ENCODE data around the gene CRLF1. TPM values are rescaled to one million over a fixed set of nuclear protein-coding genes. Genes with fewer than 3 reads are reported as not detected.

Gene CRLF1
- total RNA-seq, 1 donor from 2014 or later, result not detected

GRCh38 chr19:18644196-18645034 lies 37.8 kb upstream of the CRLF1 start:
- H3K27me3 Mint-ChIP-seq, result no peaks in the 10 kb centered on the region
- intact Hi-C loops (cut with micrococcal nuclease), result no loop called here
- no peak overlapping the region for H3K27ac Mint-ChIP-seq
- peaks cover 2% of the 10 kb centered on the region for H3K36me3 Mint-ChIP-seq (ENCODE audit: low read depth)
- TF ChIP-seq CTCF (IDR thresholded peaks at IDR 0.05), result no peak
- no peak for DNase-seq
- H3K4me3 Mint-ChIP-seq, result no peak overlapping the region
- ChIA-PET CTCF (interaction anchor here (1.1 to 1.2 kb wide), 2 partner anchors 50 to 203 kb away, joined by 3 read pairs; no protein-coding TSS in a partner anchor), POLR2A (interaction anchor here (0.6 kb wide), 2 partner anchors 55 to 185 kb away, joined by 3 to 4 read pairs; no protein-coding TSS in a partner anchor)
- H3K9me3 Mint-ChIP-seq, result no peaks in the 10 kb centered on the region
- H3K4me1 Mint-ChIP-seq, result peaks cover 27% of the 10 kb centered on the region
- peak; percentile 74 for ATAC-seq (ENCODE audit: low read depth)

DNA sequence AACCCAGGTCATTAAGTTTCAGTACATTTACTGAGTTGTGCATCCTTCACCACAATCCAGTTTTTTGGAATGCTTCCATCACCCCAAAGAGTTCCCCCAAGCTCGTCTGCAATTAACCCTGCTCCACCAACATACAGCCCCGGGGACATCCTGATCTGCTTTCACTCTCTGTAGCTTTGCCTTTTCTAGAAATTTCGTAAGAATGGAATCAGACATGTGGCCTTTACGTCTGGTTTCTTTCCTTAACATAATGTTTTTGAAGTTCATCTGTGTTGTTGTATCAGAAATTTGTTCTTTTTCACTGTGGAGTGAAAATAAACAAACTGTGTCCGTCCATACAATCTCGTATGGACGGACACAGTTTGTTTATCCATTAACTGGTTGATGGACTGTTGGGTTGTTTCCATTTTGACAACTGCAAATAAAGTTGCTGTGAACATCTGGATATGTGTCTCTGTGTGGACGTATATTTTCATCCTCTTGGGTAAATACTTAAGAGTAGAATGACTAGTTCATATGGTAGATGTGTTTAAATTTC lies 33.2 kb upstream of the CRLF1 start:
- peaks cover 33% of the 10 kb centered on the region for H3K4me1 Mint-ChIP-seq
- POLR2A ChIA-PET, result interaction anchor here (1.2 kb wide), 1 partner anchor 193 kb away, joined by 4 read pairs; no protein-coding TSS in a partner anchor
- CTCF ChIA-PET, result no interaction called here
- TF ChIP-seq CTCF (IDR thresholded peaks at IDR 0.05), result no peak
- H3K9me3 Mint-ChIP-seq, result no peaks in the 10 kb centered on the region
- intact Hi-C loops (cut with micrococcal nuclease), result loop anchor here (5.0 kb wide), 2 partner anchors 148 to 393 kb away; partner anchors contain the start of genes ARMC6 and SUGP2
- H3K27me3 Mint-ChIP-seq, result no peaks in the 10 kb centered on the region
- no peak overlapping the region for H3K27ac Mint-ChIP-seq
- H3K36me3 Mint-ChIP-seq (ENCODE audit: low read depth), result peaks cover 2% of the 10 kb centered on the region
- no peak for ATAC-seq (ENCODE audit: low read depth)
- no peak overlapping the region for H3K4me3 Mint-ChIP-seq
- DNase-seq, result no peak

- no peak for TF ChIP-seq CTCF (IDR thresholded peaks at IDR 0.05)
- H3K4me1 Mint-ChIP-seq, result peaks cover 23% of the 10 kb centered on the region
- peak overlapping the region; percentile 79 for H3K27ac Mint-ChIP-seq
- POLR2A ChIA-PET, result no interaction called here
- H3K27me3 Mint-ChIP-seq, result no peaks in the 10 kb centered on the region
- no peaks in the 10 kb centered on the region for H3K36me3 Mint-ChIP-seq (ENCODE audit: low read depth)
- ATAC-seq (ENCODE audit: low read depth), result no peak
- no peaks in the 10 kb centered on the region for H3K9me3 Mint-ChIP-seq
- CTCF ChIA-PET, result no interaction called here
- intact Hi-C loops (cut with micrococcal nuclease), result loop anchor here (2.0 to 5.0 kb wide), 4 partner anchors 45 to 394 kb away; partner anchors contain the start of genes ARMC6, CRTC1 and SUGP2
- DNase-seq, result no peak
- peak overlapping the region; percentile 88 for H3K4me3 Mint-ChIP-seq
Measured at GRCh38 chr19:18637673-18638630, 31.4 kb upstream of the CRLF1 start.

- Mint-ChIP-seq H3K4me3 (peak within 1 kb of the TSS; percentile 88), H3K4me1 (peaks cover 23% of the 10 kb centered on the region), H3K27ac (peak within 1 kb of the TSS; percentile 84), H3K9me3 (no peaks in the 10 kb centered on the region), H3K27me3 (no peaks in the 10 kb centered on the region), H3K36me3 (ENCODE audit: low read depth) (no peaks in the 10 kb centered on the region)
- DNase-seq (no peak), ATAC-seq (ENCODE audit: low read depth) (no peak)
- intact Hi-C loops (cut with micrococcal nuclease), result loop anchor here (1.0 to 5.0 kb wide), 12 partner anchors 46 to 555 kb away; partner anchors contain the start of genes ARMC6, BORCS8, COPE and CRTC1
- TF ChIP-seq CTCF (IDR thresholded peaks at IDR 0.05), result no peak
- ChIA-PET POLR2A (no interaction called here), CTCF (no interaction called here)
Measured at GRCh38 chr19:18636969-18637629, 30.5 kb upstream of the CRLF1 start, which contains the start of gene KLHL26. Gene KLHL26, plus strand, starts transcription at chr19:18637028. Its CDS starts 27 bp downstream, at chr19:18637055.
